ENCODE measurements around the gene MBTPS1. TPM values are rescaled to one million over a fixed set of nuclear protein-coding genes. Genes with fewer than 3 reads are reported as not detected.

The MBTPS1 gene
- polyA plus RNA-seq, 1 donor from 2014 or later, result 66.9 TPM

DNA sequence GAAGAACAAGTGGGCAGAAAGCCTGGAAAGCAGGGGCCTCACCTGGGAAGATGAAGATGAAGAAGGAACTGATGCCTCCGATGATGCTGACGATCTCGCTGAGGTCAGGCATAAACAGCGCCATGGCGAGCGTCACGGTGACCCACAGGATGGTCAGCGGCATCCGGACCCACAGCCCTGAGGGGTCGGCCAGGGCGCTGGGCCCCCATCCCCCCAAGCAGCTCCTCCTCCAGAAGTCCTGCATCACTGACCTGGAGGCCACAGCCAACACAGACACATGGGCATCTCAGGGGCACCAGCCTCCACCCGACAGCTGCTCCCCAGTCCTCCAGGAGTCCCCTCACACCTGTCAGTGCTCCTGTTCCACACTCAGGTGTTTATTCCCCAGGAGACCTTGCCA is 100.3 kb downstream of the MBTPS1 start:
- Histone ChIP-seq H4K20me1 (ENCODE audit: insufficient read depth) (no peaks in the 10 kb centered on the region), H3F3A (ENCODE audit: insufficient read depth, low read length, poor library complexity, severe bottlenecking) (no peaks in the 10 kb centered on the region), H3K9ac (ENCODE audit: low read length) (no peak overlapping the region), H3K27ac (ENCODE audit: low read length) (no peak overlapping the region), H3K9me3 (ENCODE audit: low read length) (no peaks in the 10 kb centered on the region), H3K27me3 (ENCODE audit: insufficient read depth, low read depth, low read length) (no peaks in the 10 kb centered on the region), H2AFZ (ENCODE audit: low read depth, low read length) (no peak overlapping the region), H3K36me3 (ENCODE audit: insufficient read depth, low read length) (no peaks in the 10 kb centered on the region), H3K9me2 (ENCODE audit: insufficient read depth, low read length) (no peaks in the 10 kb centered on the region), H3K4me3 (ENCODE audit: low read length) (no peak overlapping the region), H3K4me2 (ENCODE audit: low read length) (no peak overlapping the region), H3K79me2 (replicated peaks; ENCODE audit: insufficient read depth, low read length) (no peaks in the 10 kb centered on the region)
- TF ChIP-seq REST (IDR thresholded peaks at IDR 0.05; ENCODE audit: borderline replicate concordance), result no peak
- TF ChIP-seq EZH2 (IDR thresholded peaks at IDR 0.05; ENCODE audit: borderline replicate concordance, insufficient read depth, low read length, poor library complexity, severe bottlenecking), result no peak
- no peak for TF ChIP-seq TAF1 (IDR thresholded peaks at IDR 0.05; ENCODE audit: low read depth)
- TF ChIP-seq CTCF (IDR thresholded peaks at IDR 0.05; ENCODE audit: poor library complexity, severe bottlenecking), result no peak
- TF ChIP-seq MXI1 (conservative IDR thresholded peaks at IDR 0.05; ENCODE audit: poor library complexity, severe bottlenecking), result no peak
- TF ChIP-seq EP300 (conservative IDR thresholded peaks at IDR 0.05; ENCODE audit: poor library complexity, severe bottlenecking), result no peak
- no peak for TF ChIP-seq SMC3 (conservative IDR thresholded peaks at IDR 0.05; ENCODE audit: poor library complexity)
- TF ChIP-seq POLR2AphosphoS5 (IDR thresholded peaks at IDR 0.05), result no peak
- TF ChIP-seq RAD21 (conservative IDR thresholded peaks at IDR 0.05), result no peak

GRCh38 chr16:84015399-84015798 is 101.3 kb downstream of the MBTPS1 start:
- Histone ChIP-seq H3K4me2 (ENCODE audit: low read length) (no peak overlapping the region), H3K9me2 (ENCODE audit: insufficient read depth, low read length) (no peaks in the 10 kb centered on the region), H3K9me3 (ENCODE audit: low read length) (no peaks in the 10 kb centered on the region), H3K36me3 (ENCODE audit: insufficient read depth, low read length) (no peaks in the 10 kb centered on the region), H3F3A (ENCODE audit: insufficient read depth, low read length, poor library complexity, severe bottlenecking) (no peaks in the 10 kb centered on the region), H3K27ac (ENCODE audit: low read length) (no peak overlapping the region), H3K4me3 (ENCODE audit: low read length) (no peak overlapping the region), H3K9ac (ENCODE audit: low read length) (no peak overlapping the region), H3K27me3 (ENCODE audit: insufficient read depth, low read depth, low read length) (no peaks in the 10 kb centered on the region), H3K79me2 (replicated peaks; ENCODE audit: insufficient read depth, low read length) (no peaks in the 10 kb centered on the region), H2AFZ (ENCODE audit: low read depth, low read length) (no peak overlapping the region), H4K20me1 (ENCODE audit: insufficient read depth) (no peaks in the 10 kb centered on the region)
- TF ChIP-seq CTCF (IDR thresholded peaks at IDR 0.05; ENCODE audit: poor library complexity, severe bottlenecking) (no peak), TAF1 (IDR thresholded peaks at IDR 0.05; ENCODE audit: low read depth) (no peak), EP300 (conservative IDR thresholded peaks at IDR 0.05; ENCODE audit: poor library complexity, severe bottlenecking) (no peak), RAD21 (conservative IDR thresholded peaks at IDR 0.05) (no peak), POLR2AphosphoS5 (IDR thresholded peaks at IDR 0.05) (no peak), REST (IDR thresholded peaks at IDR 0.05; ENCODE audit: borderline replicate concordance) (no peak), EZH2 (IDR thresholded peaks at IDR 0.05; ENCODE audit: borderline replicate concordance, insufficient read depth, low read length, poor library complexity, severe bottlenecking) (no peak), MXI1 (conservative IDR thresholded peaks at IDR 0.05; ENCODE audit: poor library complexity, severe bottlenecking) (no peak), SMC3 (conservative IDR thresholded peaks at IDR 0.05; ENCODE audit: poor library complexity) (no peak)

Data from neural cell (in vitro differentiated cells).